GM12878 (cell line): ENCODE data around the gene IRF9. TPM values are rescaled to one million over a fixed set of nuclear protein-coding genes. Genes with fewer than 3 reads are reported as not detected.

Experiments used
- BMI1 ChIP-seq: fragments of 450-650 bp; IDR thresholded peaks from 2 replicates; pipeline ENCODE4 v1.6.1; 2016; ENCODE audit warnings: mild to moderate bottlenecking, moderate library complexity, borderline replicate concordance
- CHD2 ChIP-seq: IDR thresholded peaks from 2 replicates; pipeline ENCODE4 v1.6.1; 2011; ENCODE audit warnings: low read depth, low read length, improper control_type of control experiment, borderline replicate concordance
- CREB1 ChIP-seq: IDR thresholded peaks from 2 replicates; pipeline ENCODE4 v1.6.1; 2012; ENCODE audit warnings: low read depth, mild to moderate bottlenecking, inconsistent platforms
- CREM ChIP-seq: IDR thresholded peaks from 2 replicates; pipeline ENCODE4 v1.6.1; 2014; ENCODE audit warnings: antibody characterized with exemption, low read depth
- ESRRA ChIP-seq: IDR thresholded peaks from 2 replicates; pipeline ENCODE4 v1.6.1; 2012; ENCODE audit warnings: mild to moderate bottlenecking, low read length, improper control_type of control experiment
- IKZF2 ChIP-seq, 2 experiments: fragments of 450-650 bp; IDR thresholded peaks; 2 replicates each; pipeline ENCODE4 v1.6.1; 2017; ENCODE audit warnings: mild to moderate bottlenecking in 2 of 2, moderate library complexity in 2 of 2
- KLF5 ChIP-seq: fragments of 450-650 bp; IDR thresholded peaks from 2 replicates; pipeline ENCODE4 v1.6.1; 2014; ENCODE audit warnings: mild to moderate bottlenecking; ENCODE audit not compliant: partially characterized antibody
- LARP7 ChIP-seq: fragments of 450-650 bp; IDR thresholded peaks from 2 replicates; pipeline ENCODE4 v1.6.1; 2017; ENCODE audit warnings: mild to moderate bottlenecking
- MEF2A ChIP-seq: IDR thresholded peaks from 2 replicates; pipeline ENCODE4 v1.6.1; 2011; ENCODE audit warnings: low read depth, mild to moderate bottlenecking, low read length, moderate library complexity; ENCODE audit not compliant: insufficient read depth
- MXI1 ChIP-seq: fragments of 150-350 bp; IDR thresholded peaks from 2 replicates; pipeline ENCODE4 v1.6.1; 2011; ENCODE audit warnings: low read depth, mild to moderate bottlenecking, inconsistent platforms, low read length, improper control_type of control experiment
- PBX3 ChIP-seq: IDR thresholded peaks from 2 replicates; pipeline ENCODE4 v1.6.1; 2011; ENCODE audit warnings: mild to moderate bottlenecking, low read depth, low read length, moderate library complexity; ENCODE audit not compliant: insufficient replicate concordance
- PRDM15 ChIP-seq: fragments of 450-650 bp; formaldehyde crosslinking; IDR thresholded peaks from 2 replicates; pipeline ENCODE4 v1.4.0; 2020; ENCODE audit warnings: mild to moderate bottlenecking, moderate library complexity
- SMC3 ChIP-seq: IDR thresholded peaks from 2 replicates; pipeline ENCODE4 v1.6.1; 2011; ENCODE audit warnings: low read length, improper control_type of control experiment, borderline replicate concordance
- ZBTB11 ChIP-seq: fragments of 450-650 bp; formaldehyde crosslinking; IDR thresholded peaks from 2 replicates; pipeline ENCODE4 v1.5.0; 2022; ENCODE audit warnings: mild to moderate bottlenecking, missing genetic modification characterization
- ZNF274 ChIP-seq: IDR thresholded peaks from one replicate; pipeline ENCODE4 v1.8.0; 2011; ENCODE audit not compliant: insufficient read length, insufficient read depth
- ZNF687 ChIP-seq: fragments of 450-650 bp; IDR thresholded peaks from 2 replicates; pipeline ENCODE4 v1.6.1; 2017; ENCODE audit warnings: mild to moderate bottlenecking, moderate library complexity
- polyA plus RNA-seq, 11 experiments: library from polyadenylated mRNA; depleted of rRNA in 4 of 11; unstranded in 6 of 11; stranded (reverse) in 5 of 11; fragments of >200 nt; fragmentation: Nextera tagmentation in 4 of 11; fragmentation: Illumina TruSeq in 1 of 11; extraction: Ambion mirVana in 4 of 11; extraction: Trizol in 1 of 11; gene quantifications; 1 replicate in 1 of 11; 2 replicates in 10 of 11; pipeline versions ENCODE4 v1.2.1 to v1.2.3, GENCODE V29; 2011 to 2016; ENCODE audit warnings: inconsistent platforms in 2 of 11, missing spikeins in 2 of 11, low read depth in 1 of 11
- total RNA-seq, 4 experiments: library from RNA; depleted of rRNA in 3 of 4; stranded (reverse); fragments of >200 nt in 3 of 4; fragmentation: Illumina TruSeq in 1 of 4; extraction: Trizol in 1 of 4; gene quantifications; 2 replicates each; pipeline versions ENCODE4 v1.2.1 to v1.2.3, GENCODE V29; 2013 to 2021

IRF9 gene
- total and polyA plus RNA-seq, 10 of the 15 experiments (the other 5 are each of a cell fraction or from before 2014, with no cell fraction given): 47.6 to 234 (median 148) TPM

- TF ChIP-seq ZNF687: peak; percentile 35; the same call in 1 of the 2 replicates
- TF ChIP-seq IKZF2 (IDR thresholded peaks at IDR 0.05): peak in 1 of 2 experiments; percentile 24; a peak in 2 of 4 replicates
- peak; percentile 37 for TF ChIP-seq PBX3
- peak; percentile 55 for TF ChIP-seq MXI1
- TF ChIP-seq CREB1: peak; percentile 96
- TF ChIP-seq CHD2: peak; percentile 65; the same call in 1 of the 2 replicates
- peak; percentile 2; the same call in 1 of the 2 replicates for TF ChIP-seq SMC3
- no peak for TF ChIP-seq ZNF274
- peak; percentile 78 for TF ChIP-seq ZBTB11
- peak; percentile 94 for TF ChIP-seq CREM
- TF ChIP-seq LARP7: peak; percentile 98
- peak; percentile 99 for TF ChIP-seq BMI1
- TF ChIP-seq ESRRA: no peak
- no peak for TF ChIP-seq PRDM15 (CRISPR knock-in tag)
- 0 out of 2 replicates have a peak, but pooled peaks have one; percentile 3 for TF ChIP-seq MEF2A
- TF ChIP-seq KLF5: peak; percentile 87
These were observed 34.4 kb downstream of the IRF9 start, which contains the start of gene TM9SF1 (continued) for GRCh38 chr14:24195186-24196070.
